ENCODE results near the gene MED12L.

The MED12L gene

GRCh38 chr3:151203051-151203420 is 117.6 kb downstream of the MED12L start, which contains the start of gene GPR171 (continued):
- TF ChIP-seq AEBP2 (tag by site-specific recombination; IDR thresholded peaks at IDR 0.05; ENCODE audit: borderline replicate concordance) (no peak), ZNF266 (tag by site-specific recombination; IDR thresholded peaks at IDR 0.05; ENCODE audit: low read depth) (no peak), ZNF324 (tag by site-specific recombination; IDR thresholded peaks at IDR 0.05) (no peak), HOXC10 (CRISPR knock-in tag; IDR thresholded peaks at IDR 0.05) (no peak), MYNN (tag by site-specific recombination; IDR thresholded peaks at IDR 0.05; ENCODE audit: borderline replicate concordance) (no peak)

DNA sequence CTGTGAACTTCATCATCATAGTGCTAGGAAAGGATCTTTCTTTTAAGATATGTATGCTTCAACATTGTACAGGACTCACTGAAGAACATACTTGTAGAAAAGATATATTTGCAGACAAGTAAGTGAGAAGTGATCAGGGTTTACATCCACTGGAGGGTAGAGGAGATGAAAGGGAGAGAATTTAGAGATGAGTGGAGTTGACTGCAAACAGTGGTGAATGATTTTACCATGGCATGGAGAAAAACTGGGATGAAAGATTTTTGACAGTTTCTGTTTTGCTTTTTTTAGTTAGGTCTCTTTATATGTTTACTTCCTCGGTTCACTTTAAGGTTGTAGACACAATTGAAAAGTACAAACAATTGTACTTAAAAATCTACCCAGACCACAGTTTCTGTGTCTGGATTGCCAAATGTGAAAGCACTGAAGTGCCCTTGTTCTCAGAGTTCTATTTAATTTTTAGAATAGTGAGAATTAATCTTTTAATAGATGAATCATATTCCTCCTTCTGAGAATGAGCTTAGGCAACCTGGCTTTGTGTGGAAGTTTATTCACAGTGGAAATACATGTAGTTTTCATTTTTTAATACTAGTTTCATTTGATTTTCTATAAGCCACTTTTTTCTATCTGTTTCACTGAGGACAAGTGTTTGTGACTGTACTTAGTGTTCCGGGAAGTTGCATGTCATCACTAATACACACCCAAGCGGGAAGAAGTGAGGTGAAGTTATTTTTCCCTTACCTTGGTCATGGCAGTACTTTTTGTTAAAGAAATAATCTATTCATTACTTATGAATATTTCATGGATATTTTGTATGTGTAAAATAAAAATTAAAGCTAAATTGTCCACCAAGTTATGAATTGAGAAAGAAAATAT is 119.3 kb downstream of the MED12L start:
- ChIA-PET POLR2A (no interaction called here), CTCF (no interaction called here)
- Histone ChIP-seq H3K4me3 (ENCODE audit: low read depth, low read length) (no peak overlapping the region), H3K4me1 (ENCODE audit: control insufficient read depth, insufficient read depth, low read length) (no peaks in the 10 kb centered on the region), H3K9me3 (ENCODE audit: control insufficient read depth, insufficient read depth, low read depth, low read length) (no peaks in the 10 kb centered on the region), H3K36me3 (ENCODE audit: control insufficient read depth in 2 of 2, insufficient read depth in 1 of 2, low read length in 2 of 2) (no peaks in the 10 kb centered on the region), H3K27ac (ENCODE audit: extremely low read depth, low read depth, low read length) (no peak overlapping the region)
- no peak for TF ChIP-seq SP7 (tag by site-specific recombination; IDR thresholded peaks at IDR 0.05)

- no peak overlapping the region for H3K27ac ChIP-seq (ENCODE audit: extremely low read depth, low read depth, low read length)
- H3K4me1 ChIP-seq (ENCODE audit: control insufficient read depth, insufficient read depth, low read length), result no peaks in the 10 kb centered on the region
- H3K9me3 ChIP-seq (ENCODE audit: control insufficient read depth, insufficient read depth, low read depth, low read length), result no peaks in the 10 kb centered on the region
- ChIA-PET POLR2A (no interaction called here), CTCF (no interaction called here)
- H3K4me3 ChIP-seq (ENCODE audit: low read depth, low read length), result no peak overlapping the region
- no peaks in the 10 kb centered on the region for H3K36me3 ChIP-seq (ENCODE audit: control insufficient read depth in 2 of 2, insufficient read depth in 1 of 2, low read length in 2 of 2)
- TF ChIP-seq ZNF10 (tag by site-specific recombination; IDR thresholded peaks at IDR 0.05), result no peak
- no peak for TF ChIP-seq ZNF514 (tag by site-specific recombination; IDR thresholded peaks at IDR 0.05)
- no peak for TF ChIP-seq ZNF513 (tag by site-specific recombination; IDR thresholded peaks at IDR 0.05)
- TF ChIP-seq, protein P1, sequence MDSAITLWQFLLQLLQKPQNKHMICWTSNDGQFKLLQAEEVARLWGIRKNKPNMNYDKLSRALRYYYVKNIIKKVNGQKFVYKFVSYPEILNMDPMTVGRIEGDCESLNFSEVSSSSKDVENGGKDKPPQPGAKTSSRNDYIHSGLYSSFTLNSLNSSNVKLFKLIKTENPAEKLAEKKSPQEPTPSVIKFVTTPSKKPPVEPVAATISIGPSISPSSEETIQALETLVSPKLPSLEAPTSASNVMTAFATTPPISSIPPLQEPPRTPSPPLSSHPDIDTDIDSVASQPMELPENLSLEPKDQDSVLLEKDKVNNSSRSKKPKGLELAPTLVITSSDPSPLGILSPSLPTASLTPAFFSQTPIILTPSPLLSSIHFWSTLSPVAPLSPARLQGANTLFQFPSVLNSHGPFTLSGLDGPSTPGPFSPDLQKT (IDR thresholded peaks at IDR 0.05; ENCODE audit: borderline replicate concordance, low read depth, low read length), result no peak
- TF ChIP-seq ZNF292 (tag by site-specific recombination; IDR thresholded peaks at IDR 0.05; ENCODE audit: borderline replicate concordance, low read depth), result no peak
- TF ChIP-seq, protein P2, sequence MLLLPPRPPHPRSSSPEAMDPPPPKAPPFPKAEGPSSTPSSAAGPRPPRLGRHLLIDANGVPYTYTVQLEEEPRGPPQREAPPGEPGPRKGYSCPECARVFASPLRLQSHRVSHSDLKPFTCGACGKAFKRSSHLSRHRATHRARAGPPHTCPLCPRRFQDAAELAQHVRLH (tag by site-specific recombination; IDR thresholded peaks at IDR 0.05), result no peak
- no peak for TF ChIP-seq ZNF571 (tag by site-specific recombination; IDR thresholded peaks at IDR 0.05)
- no peak for TF ChIP-seq ZBTB6 (tag by site-specific recombination; IDR thresholded peaks at IDR 0.05)
- TF ChIP-seq ZNF623 (tag by site-specific recombination; IDR thresholded peaks at IDR 0.05), result no peak
- no peak for TF ChIP-seq ZNF398 (tag by site-specific recombination; IDR thresholded peaks at IDR 0.05)
- TF ChIP-seq ZNF26 (tag by site-specific recombination; IDR thresholded peaks at IDR 0.05), result no peak
- no peak for TF ChIP-seq YY2 (tag by site-specific recombination; IDR thresholded peaks at IDR 0.05)
- no peak for TF ChIP-seq ZNF239 (tag by site-specific recombination; IDR thresholded peaks at IDR 0.05)
- TF ChIP-seq TCF7L2 (IDR thresholded peaks at IDR 0.05; ENCODE audit: borderline replicate concordance, low read depth, low read length), result no peak
- TF ChIP-seq, protein P3, sequence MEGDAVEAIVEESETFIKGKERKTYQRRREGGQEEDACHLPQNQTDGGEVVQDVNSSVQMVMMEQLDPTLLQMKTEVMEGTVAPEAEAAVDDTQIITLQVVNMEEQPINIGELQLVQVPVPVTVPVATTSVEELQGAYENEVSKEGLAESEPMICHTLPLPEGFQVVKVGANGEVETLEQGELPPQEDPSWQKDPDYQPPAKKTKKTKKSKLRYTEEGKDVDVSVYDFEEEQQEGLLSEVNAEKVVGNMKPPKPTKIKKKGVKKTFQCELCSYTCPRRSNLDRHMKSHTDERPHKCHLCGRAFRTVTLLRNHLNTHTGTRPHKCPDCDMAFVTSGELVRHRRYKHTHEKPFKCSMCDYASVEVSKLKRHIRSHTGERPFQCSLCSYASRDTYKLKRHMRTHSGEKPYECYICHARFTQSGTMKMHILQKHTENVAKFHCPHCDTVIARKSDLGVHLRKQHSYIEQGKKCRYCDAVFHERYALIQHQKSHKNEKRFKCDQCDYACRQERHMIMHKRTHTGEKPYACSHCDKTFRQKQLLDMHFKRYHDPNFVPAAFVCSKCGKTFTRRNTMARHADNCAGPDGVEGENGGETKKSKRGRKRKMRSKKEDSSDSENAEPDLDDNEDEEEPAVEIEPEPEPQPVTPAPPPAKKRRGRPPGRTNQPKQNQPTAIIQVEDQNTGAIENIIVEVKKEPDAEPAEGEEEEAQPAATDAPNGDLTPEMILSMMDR (tag by site-specific recombination; IDR thresholded peaks at IDR 0.05), result no peak
These were observed 120.0 kb downstream of the MED12L start for GRCh38 chr3:151205482-151205881.

Measured in HEK293 (cell line).